KMS-11 (cell line): Measurements from ENCODE around the gene HOXD10.

Experiments
- H2AFZ ChIP-seq: fragments of 200-600 bp; sonication (generic); 2 replicates; pipeline ENCODE4 v1.6.1; 2016; ENCODE audit warnings: antibody characterized with exemption, mixed run types, low read depth
- H3K27ac ChIP-seq: fragments of 200-600 bp; sonication (generic); 2 replicates; pipeline ENCODE4 v1.6.1; 2016; ENCODE audit warnings: mild to moderate bottlenecking, mixed run types
- H3K27me3 ChIP-seq: fragments of 200-600 bp; sonication (generic); 2 replicates; pipeline ENCODE4 v1.6.1; 2017; ENCODE audit warnings: mild to moderate bottlenecking, low read depth, mixed run types, moderate library complexity; ENCODE audit not compliant: insufficient read depth
- H3K36me3 ChIP-seq: fragments of 200-600 bp; sonication (generic); 2 replicates; pipeline ENCODE4 v1.6.1; 2017; ENCODE audit warnings: mild to moderate bottlenecking, mixed run types; ENCODE audit not compliant: insufficient read depth
- H3K4me1 ChIP-seq: fragments of 200-600 bp; sonication (generic); 2 replicates; pipeline ENCODE4 v1.6.1; 2016; ENCODE audit warnings: mild to moderate bottlenecking, low read depth, mixed run types; ENCODE audit not compliant: poor library complexity, severe bottlenecking
- H3K4me2 ChIP-seq: fragments of 200-600 bp; sonication (generic); 2 replicates; pipeline ENCODE4 v1.7.0; 2016; ENCODE audit warnings: mild to moderate bottlenecking, mixed run types
- H3K4me3 ChIP-seq: fragments of 200-600 bp; sonication (generic); IDR thresholded peaks from 2 replicates; pipeline ENCODE4 v1.6.1; 2017; ENCODE audit warnings: low read depth, low read length, mixed read lengths; ENCODE audit not compliant: insufficient read depth
- H3K79me2 ChIP-seq: fragments of 200-600 bp; sonication (generic); 2 replicates; pipeline ENCODE4 v1.6.1; 2016; ENCODE audit warnings: low read depth, mixed run types; ENCODE audit not compliant: insufficient read depth
- H3K9ac ChIP-seq: fragments of 200-600 bp; sonication (generic); 2 replicates; pipeline ENCODE4 v1.6.1; 2016; ENCODE audit warnings: mild to moderate bottlenecking, mixed run types
- H4K20me1 ChIP-seq: fragments of 200-600 bp; sonication (generic); 2 replicates; pipeline ENCODE4 v1.6.1; 2016; ENCODE audit warnings: mild to moderate bottlenecking, mixed run types; ENCODE audit not compliant: insufficient read depth
- TF ChIP-seq, protein P1 (sequence below): fragments of 200-600 bp; sonication (generic); conservative IDR thresholded peaks from 2 replicates; pipeline ENCODE4 v1.6.1; 2017; ENCODE audit warnings: low read depth, mild to moderate bottlenecking, antibody characterized with exemption, low read length, moderate library complexity, mixed read lengths

Gene HOXD10

GRCh38 chr2:176122683-176123410 lies 6.3 kb downstream of the HOXD10 start, which contains the start of gene HOXD9:
Gene HOXD9, plus strand, starts transcription at chr2:176122719. Its CDS starts 50 bp downstream, at chr2:176122769.
- H3K27me3 ChIP-seq = no peaks in the 10 kb centered on the region
- H2AFZ ChIP-seq = no peak within 1 kb of the TSS
- no peak within 1 kb of the TSS for H3K27ac ChIP-seq
- TF ChIP-seq, protein P1, sequence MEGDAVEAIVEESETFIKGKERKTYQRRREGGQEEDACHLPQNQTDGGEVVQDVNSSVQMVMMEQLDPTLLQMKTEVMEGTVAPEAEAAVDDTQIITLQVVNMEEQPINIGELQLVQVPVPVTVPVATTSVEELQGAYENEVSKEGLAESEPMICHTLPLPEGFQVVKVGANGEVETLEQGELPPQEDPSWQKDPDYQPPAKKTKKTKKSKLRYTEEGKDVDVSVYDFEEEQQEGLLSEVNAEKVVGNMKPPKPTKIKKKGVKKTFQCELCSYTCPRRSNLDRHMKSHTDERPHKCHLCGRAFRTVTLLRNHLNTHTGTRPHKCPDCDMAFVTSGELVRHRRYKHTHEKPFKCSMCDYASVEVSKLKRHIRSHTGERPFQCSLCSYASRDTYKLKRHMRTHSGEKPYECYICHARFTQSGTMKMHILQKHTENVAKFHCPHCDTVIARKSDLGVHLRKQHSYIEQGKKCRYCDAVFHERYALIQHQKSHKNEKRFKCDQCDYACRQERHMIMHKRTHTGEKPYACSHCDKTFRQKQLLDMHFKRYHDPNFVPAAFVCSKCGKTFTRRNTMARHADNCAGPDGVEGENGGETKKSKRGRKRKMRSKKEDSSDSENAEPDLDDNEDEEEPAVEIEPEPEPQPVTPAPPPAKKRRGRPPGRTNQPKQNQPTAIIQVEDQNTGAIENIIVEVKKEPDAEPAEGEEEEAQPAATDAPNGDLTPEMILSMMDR = no peak
- H3K4me1 ChIP-seq = no peaks in the 10 kb centered on the region
- H4K20me1 ChIP-seq = no peaks in the 10 kb centered on the region
- H3K36me3 ChIP-seq = no peaks in the 10 kb centered on the region
- H3K4me2 ChIP-seq = no peak within 1 kb of the TSS
- no peak within 1 kb of the TSS for H3K4me3 ChIP-seq
- H3K9ac ChIP-seq = no peak within 1 kb of the TSS
- H3K79me2 ChIP-seq = no peaks in the 10 kb centered on the region

- H3K9ac ChIP-seq = no peak overlapping the region
- H3K36me3 ChIP-seq = no peaks in the 10 kb centered on the region
- H4K20me1 ChIP-seq = no peaks in the 10 kb centered on the region
- H3K4me1 ChIP-seq = no peaks in the 10 kb centered on the region
- TF ChIP-seq, protein P1 = no peak
- H2AFZ ChIP-seq = no peak overlapping the region
- H3K27me3 ChIP-seq = no peaks in the 10 kb centered on the region
- H3K27ac ChIP-seq = no peak overlapping the region
- H3K79me2 ChIP-seq = no peaks in the 10 kb centered on the region
- no peak overlapping the region for H3K4me3 ChIP-seq
- H3K4me2 ChIP-seq = no peak overlapping the region
Observed at GRCh38 chr2:176123411-176124109, 7.0 kb downstream of the HOXD10 start.

- Histone ChIP-seq H3K9ac (no peak overlapping the region), H3K4me3 (no peak overlapping the region)
Observed at GRCh38 chr2:176124110-176124946, 7.8 kb downstream of the HOXD10 start.

More at GRCh38 chr2:176124110-176124946, 7.8 kb downstream of the HOXD10 start:
- no peak overlapping the region for H2AFZ ChIP-seq
- H4K20me1 ChIP-seq = no peaks in the 10 kb centered on the region
- H3K4me1 ChIP-seq = no peaks in the 10 kb centered on the region
- H3K36me3 ChIP-seq = no peaks in the 10 kb centered on the region
- TF ChIP-seq, protein P1 = no peak
- no peaks in the 10 kb centered on the region for H3K79me2 ChIP-seq
- no peak overlapping the region for H3K4me2 ChIP-seq
- no peak overlapping the region for H3K27ac ChIP-seq
- no peaks in the 10 kb centered on the region for H3K27me3 ChIP-seq
